Astrocyte (in vitro differentiated cells and primary cell): ENCODE results near the gene XYLT1. TPM values are rescaled to one million over a fixed set of nuclear protein-coding genes. Genes with fewer than 3 reads are reported as not detected.

Experiments used
- DNase-seq: peaks from one replicate; pipeline ENCODE4 v3.0.0-alpha.2; 2010; ENCODE audit warnings: low read depth
- FAIRE-seq: peaks from 2 replicates; lab custom pipeline; 2011; peaks lifted over from hg19 to GRCh38; lab: Jason Lieb, UNC
- H2AFZ ChIP-seq: 2 replicates; pipeline ENCODE4 v1.6.0; 2012; ENCODE audit warnings: low read depth, low read length, inconsistent platforms
- H3K27ac ChIP-seq: 2 replicates; pipeline ENCODE4 v1.5.1; 2011; ENCODE audit warnings: low read depth, low read length, inconsistent platforms
- H3K27me3 ChIP-seq: 2 replicates; pipeline ENCODE4 v1.6.0; 2011; ENCODE audit warnings: low read length, inconsistent platforms; ENCODE audit not compliant: insufficient read depth
- H3K36me3 ChIP-seq: 2 replicates; pipeline ENCODE4 v1.5.1; 2011; ENCODE audit warnings: low read length, inconsistent platforms; ENCODE audit not compliant: insufficient read depth
- H3K4me1 ChIP-seq: 2 replicates; pipeline ENCODE4 v1.5.1; 2011; ENCODE audit warnings: low read length, inconsistent platforms; ENCODE audit not compliant: insufficient read depth
- H3K4me2 ChIP-seq: 2 replicates; pipeline ENCODE4 v1.6.0; 2012; ENCODE audit warnings: low read length, inconsistent platforms
- H3K4me3 ChIP-seq: 2 replicates; pipeline ENCODE4 v1.5.1; 2011; ENCODE audit warnings: low read depth, mild to moderate bottlenecking, low read length, inconsistent platforms; ENCODE audit not compliant: insufficient read depth
- H3K79me2 ChIP-seq: 2 replicates; pipeline ENCODE4 v1.6.0; 2012; ENCODE audit warnings: mild to moderate bottlenecking, low read length, inconsistent platforms; ENCODE audit not compliant: insufficient read depth
- H3K9ac ChIP-seq: 2 replicates; pipeline ENCODE4 v1.6.0; 2012; ENCODE audit warnings: mild to moderate bottlenecking, low read length, inconsistent platforms
- H3K9me3 ChIP-seq: 2 replicates; pipeline ENCODE4 v1.5.1; 2012; ENCODE audit warnings: low read depth, mild to moderate bottlenecking, low read length, inconsistent platforms; ENCODE audit not compliant: insufficient read depth
- H4K20me1 ChIP-seq: 2 replicates; pipeline ENCODE4 v1.6.0; 2012; ENCODE audit warnings: low read length, inconsistent platforms; ENCODE audit not compliant: insufficient read depth
- H3K27ac Mint-ChIP-seq: one replicate; pipeline ENCODE4 v1.8.0; 2021; ENCODE audit warnings: mild to moderate bottlenecking, mixed read lengths; ENCODE audit not compliant: unreplicated experiment
- H3K27me3 Mint-ChIP-seq: one replicate; pipeline ENCODE4 v1.8.0; 2021; ENCODE audit warnings: low read depth, mixed read lengths; ENCODE audit not compliant: unreplicated experiment
- H3K36me3 Mint-ChIP-seq: one replicate; pipeline ENCODE4 v1.8.0; 2021; ENCODE audit warnings: low read depth, mixed read lengths; ENCODE audit not compliant: unreplicated experiment
- H3K4me1 Mint-ChIP-seq: one replicate; pipeline ENCODE4 v1.8.0; 2021; ENCODE audit warnings: low read depth, mixed read lengths; ENCODE audit not compliant: unreplicated experiment
- H3K4me3 Mint-ChIP-seq: one replicate; pipeline ENCODE4 v1.8.0; 2021; ENCODE audit warnings: mild to moderate bottlenecking, moderate library complexity, mixed read lengths; ENCODE audit not compliant: unreplicated experiment
- H3K9me3 Mint-ChIP-seq: one replicate; pipeline ENCODE4 v1.8.0; 2021; ENCODE audit warnings: mild to moderate bottlenecking, mixed read lengths; ENCODE audit not compliant: unreplicated experiment
- CTCF ChIP-seq: IDR thresholded peaks from 2 replicates; pipeline ENCODE4 v1.5.1; 2011; ENCODE audit warnings: low read depth, mild to moderate bottlenecking, inconsistent platforms, low read length, moderate library complexity; ENCODE audit not compliant: insufficient read depth
- EZH2 ChIP-seq: IDR thresholded peaks from 2 replicates; pipeline ENCODE4 v1.6.1; 2012; ENCODE audit warnings: mild to moderate bottlenecking, low read length, inconsistent platforms; ENCODE audit not compliant: insufficient read depth
- total RNA-seq: library from RNA; stranded (reverse); gene quantifications from 2 replicates; pipeline ENCODE4 v1.2.1, GENCODE V29; 2021

The XYLT1 gene
- total RNA-seq, 1 donor from 2014 or later, result 22.9 TPM

DNA sequence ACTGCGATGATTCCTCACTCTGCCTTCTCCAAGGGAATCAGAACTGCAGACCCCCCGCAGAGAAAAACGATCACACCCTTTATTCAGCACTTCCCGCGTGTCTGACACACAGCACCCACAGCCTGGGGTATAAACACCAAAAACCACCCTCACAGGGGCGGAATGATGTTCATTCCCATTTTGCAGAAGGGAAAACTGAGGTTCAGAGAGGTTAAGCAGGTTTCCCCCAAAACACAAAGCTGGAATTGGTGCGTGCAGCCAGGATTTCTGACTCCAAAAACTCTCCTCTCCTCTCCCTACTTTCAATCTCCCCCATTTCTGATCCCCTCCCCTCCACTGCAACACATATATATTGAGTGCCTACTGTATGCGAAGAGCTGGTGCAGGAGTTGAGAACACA lies 55.8 kb downstream of the XYLT1 start:
- H3K36me3 Mint-ChIP-seq, result peaks cover 8% of the 10 kb centered on the region
- no peak overlapping the region for H3K4me3 Mint-ChIP-seq
- FAIRE-seq (no peak), DNase-seq (no peak)
- no peak overlapping the region for H2AFZ ChIP-seq
- peaks cover 13% of the 10 kb centered on the region for H3K4me1 Mint-ChIP-seq
- H3K4me1 ChIP-seq, result peaks cover 23% of the 10 kb centered on the region
- no peak overlapping the region for H3K9ac ChIP-seq
- peaks cover 87% of the 10 kb centered on the region for H3K79me2 ChIP-seq
- H3K4me3 ChIP-seq, result no peak overlapping the region
- no peaks in the 10 kb centered on the region for H3K27me3 Mint-ChIP-seq
- H3K9me3 ChIP-seq, result no peaks in the 10 kb centered on the region
- TF ChIP-seq CTCF (no peak), EZH2 (no peak)
- no peaks in the 10 kb centered on the region for H3K27me3 ChIP-seq
- no peaks in the 10 kb centered on the region for H3K36me3 ChIP-seq
- no peak overlapping the region for H3K4me2 ChIP-seq
- peaks cover 3% of the 10 kb centered on the region for H3K9me3 Mint-ChIP-seq
- no peak overlapping the region for H3K27ac ChIP-seq
- H3K27ac Mint-ChIP-seq, result no peak overlapping the region
- peaks cover 90% of the 10 kb centered on the region for H4K20me1 ChIP-seq

GRCh38 chr16:17414421-17414820 lies 56.3 kb downstream of the XYLT1 start:
- FAIRE-seq (no peak), DNase-seq (no peak)
- Histone ChIP-seq H3K4me2 (no peak overlapping the region), H3K27me3 (no peaks in the 10 kb centered on the region), H3K4me3 (no peak overlapping the region), H2AFZ (no peak overlapping the region), H3K36me3 (no peaks in the 10 kb centered on the region), H4K20me1 (peaks cover 90% of the 10 kb centered on the region), H3K27ac (no peak overlapping the region), H3K9ac (no peak overlapping the region), H3K79me2 (peaks cover 86% of the 10 kb centered on the region), H3K9me3 (no peaks in the 10 kb centered on the region), H3K4me1 (peaks cover 23% of the 10 kb centered on the region)
- no peak overlapping the region for H3K4me3 Mint-ChIP-seq
- peaks cover 3% of the 10 kb centered on the region for H3K9me3 Mint-ChIP-seq
- TF ChIP-seq CTCF (no peak), EZH2 (no peak)
- peaks cover 8% of the 10 kb centered on the region for H3K36me3 Mint-ChIP-seq
- H3K27ac Mint-ChIP-seq, result no peak overlapping the region
- peaks cover 13% of the 10 kb centered on the region for H3K4me1 Mint-ChIP-seq
- H3K27me3 Mint-ChIP-seq, result no peaks in the 10 kb centered on the region

DNA sequence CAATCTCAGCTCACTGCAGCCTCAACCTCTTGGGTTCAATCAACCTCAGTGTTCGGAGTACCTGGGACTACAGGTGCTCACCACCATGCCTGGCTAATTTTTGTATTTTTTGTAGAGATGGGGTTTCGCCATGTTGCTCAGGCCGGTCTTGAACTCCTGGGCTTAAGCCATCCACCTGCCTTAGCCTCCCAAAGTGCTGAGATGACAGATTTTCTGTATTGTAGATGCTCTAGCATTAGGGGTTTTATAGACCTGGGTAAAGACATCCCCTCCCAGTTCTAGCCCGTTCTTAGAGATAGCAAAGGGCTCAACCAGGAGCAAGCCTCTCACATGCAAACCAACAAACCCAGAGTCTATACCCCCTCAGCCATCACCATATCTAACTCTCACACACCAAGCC lies 57.3 kb downstream of the XYLT1 start:
- FAIRE-seq (no peak), DNase-seq (no peak)
- H3K79me2 ChIP-seq, result peaks cover 90% of the 10 kb centered on the region

More for the DNA sequence above, 57.3 kb downstream of the XYLT1 start:
- H3K36me3 ChIP-seq, result no peaks in the 10 kb centered on the region
- TF ChIP-seq CTCF (no peak), EZH2 (no peak)
- Mint-ChIP-seq H3K4me1 (peaks cover 15% of the 10 kb centered on the region), H3K27ac (no peak overlapping the region), H3K9me3 (peaks cover 3% of the 10 kb centered on the region), H3K27me3 (no peaks in the 10 kb centered on the region), H3K36me3 (peaks cover 11% of the 10 kb centered on the region), H3K4me3 (no peak overlapping the region)
- peaks cover 23% of the 10 kb centered on the region for H3K4me1 ChIP-seq
- H3K4me3 ChIP-seq, result no peak overlapping the region
- no peaks in the 10 kb centered on the region for H3K27me3 ChIP-seq
- no peak overlapping the region for H3K4me2 ChIP-seq
- no peak overlapping the region for H3K9ac ChIP-seq
- peaks cover 94% of the 10 kb centered on the region for H4K20me1 ChIP-seq
- no peaks in the 10 kb centered on the region for H3K9me3 ChIP-seq
- no peak overlapping the region for H2AFZ ChIP-seq
- H3K27ac ChIP-seq, result no peak overlapping the region
